ENCODE results near the gene OR1L4.

Gene OR1L4, protein sequence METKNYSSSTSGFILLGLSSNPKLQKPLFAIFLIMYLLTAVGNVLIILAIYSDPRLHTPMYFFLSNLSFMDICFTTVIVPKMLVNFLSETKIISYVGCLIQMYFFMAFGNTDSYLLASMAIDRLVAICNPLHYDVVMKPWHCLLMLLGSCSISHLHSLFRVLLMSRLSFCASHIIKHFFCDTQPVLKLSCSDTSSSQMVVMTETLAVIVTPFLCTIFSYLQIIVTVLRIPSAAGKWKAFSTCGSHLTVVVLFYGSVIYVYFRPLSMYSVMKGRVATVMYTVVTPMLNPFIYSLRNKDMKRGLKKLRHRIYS

DNA sequence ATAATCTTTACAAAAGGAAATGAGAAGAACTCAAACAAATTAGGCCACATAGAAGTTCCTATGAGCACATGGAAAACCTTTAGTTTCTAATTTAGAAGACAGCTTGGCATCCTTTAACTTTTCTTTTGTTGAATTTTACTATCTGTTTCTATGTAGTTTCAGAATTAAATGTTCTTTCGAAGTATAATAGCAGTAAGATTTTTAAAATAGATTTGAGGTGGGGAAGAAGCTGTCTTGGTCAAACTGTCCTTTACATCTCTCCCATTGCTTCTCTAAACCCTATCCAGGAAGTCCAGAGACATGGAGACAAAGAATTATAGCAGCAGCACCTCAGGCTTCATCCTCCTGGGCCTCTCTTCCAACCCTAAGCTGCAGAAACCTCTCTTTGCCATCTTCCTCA is at the start of gene OR1L4:
Gene OR1L4 (plus strand): TSS at position 301 of the 400 bp plus-strand sequence. CDS start 0 bp downstream, at position 301.
- DNase-seq = no peak

DNA sequence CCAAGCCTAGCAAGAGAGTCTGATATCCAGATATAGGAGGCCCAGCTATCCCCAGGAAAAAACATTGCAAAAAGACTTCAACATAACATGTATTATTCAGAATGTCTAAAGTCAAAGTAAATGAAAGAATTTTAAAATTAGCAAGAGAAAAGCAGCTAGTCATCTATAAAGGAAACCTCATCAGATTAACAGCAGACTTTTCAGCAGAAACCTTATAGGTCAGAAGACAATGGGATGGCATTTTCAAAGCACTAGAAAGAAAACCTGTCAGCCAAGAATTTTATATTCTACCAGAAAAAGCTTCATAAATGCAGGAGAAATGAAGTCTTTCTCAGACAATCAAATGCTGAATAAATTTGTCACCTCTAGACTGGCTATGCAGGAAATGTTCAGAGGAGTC is 38.9 kb upstream of the OR1L4 start:
- DNase-seq = no peak

DNA sequence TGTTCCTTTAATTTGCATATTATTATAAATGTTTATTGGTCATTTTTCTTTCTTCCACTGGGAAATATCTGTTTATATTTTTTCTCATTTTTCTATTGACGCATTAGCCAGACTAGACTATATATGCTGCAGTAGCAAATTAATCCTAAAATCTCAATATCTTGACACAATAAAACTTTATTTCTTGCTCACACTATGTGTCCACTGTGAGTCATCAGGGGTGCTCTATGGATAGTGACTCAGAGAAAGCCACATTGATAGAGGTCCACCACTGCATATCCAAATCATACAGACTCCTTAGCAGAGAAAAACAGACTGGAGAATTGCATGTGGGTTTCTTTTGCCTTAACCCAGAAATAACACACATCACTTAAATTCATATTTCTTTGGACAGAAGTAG is 28.1 kb upstream of the OR1L4 start:
- DNase-seq = no peak

DNA sequence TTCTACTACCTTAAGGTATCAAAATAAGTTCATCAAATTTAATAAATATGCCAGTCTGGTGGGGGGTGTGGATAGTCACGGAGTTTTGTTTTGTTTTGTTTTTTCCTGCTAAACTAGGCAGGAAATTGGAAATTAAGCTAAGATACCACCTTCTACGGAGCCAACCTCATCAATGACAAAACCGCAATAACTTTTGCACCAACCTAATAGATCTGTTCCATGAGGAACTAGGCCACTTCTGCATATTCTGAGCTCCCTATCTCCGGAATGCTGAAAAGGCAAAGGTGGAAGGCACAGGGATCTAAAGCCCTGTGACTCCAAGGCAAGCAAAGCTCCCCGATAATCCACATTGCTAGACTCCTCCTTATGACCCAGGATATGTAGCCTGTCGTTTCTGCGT is 5.8 kb upstream of the OR1L4 start:
- DNase-seq = no peak

DNA sequence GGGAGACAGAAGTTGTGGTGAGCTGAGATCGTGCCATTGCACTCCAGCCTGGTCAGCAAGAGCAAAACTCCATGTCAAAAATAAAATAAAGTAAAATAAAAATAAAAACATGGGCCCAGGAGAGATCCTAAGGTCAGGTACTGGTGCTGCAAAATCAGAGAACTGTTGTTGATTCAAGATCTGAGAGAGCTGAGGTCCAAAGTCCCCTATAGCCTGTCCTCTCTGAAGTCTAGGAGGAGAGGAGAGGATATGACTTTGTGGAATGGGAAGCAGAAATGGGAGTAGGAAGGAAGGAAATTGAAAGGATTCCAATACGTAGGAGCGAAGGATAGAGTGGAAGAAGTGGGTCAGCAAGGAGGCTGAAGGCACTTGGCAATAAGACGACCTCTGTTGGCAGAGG is 4.6 kb upstream of the OR1L4 start:
- no peak for DNase-seq

DNA sequence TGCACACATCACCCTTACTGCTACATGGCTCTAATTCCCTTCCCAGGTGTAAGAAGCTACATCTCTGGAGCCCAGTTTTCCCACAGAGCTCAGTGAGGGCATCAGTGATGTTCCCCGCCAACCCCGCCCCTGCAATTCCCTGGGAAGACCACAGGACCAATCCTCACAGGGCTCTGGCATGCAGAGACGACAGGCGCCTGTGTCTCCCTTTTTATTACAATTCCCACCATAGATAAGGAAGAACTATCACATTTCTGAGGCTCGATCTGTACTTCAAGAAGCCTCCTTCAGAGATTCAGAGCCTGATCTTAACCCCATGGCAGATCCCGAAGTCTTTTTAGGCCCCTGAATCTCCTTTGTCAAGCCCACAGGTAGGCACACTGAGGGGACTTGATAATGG is 18.2 kb downstream of the OR1L4 start, which contains the start of gene OR1L6:
Gene OR1L6 (plus strand): TSS at position 301 of the 400 bp plus-strand sequence. CDS start 7,545 bp downstream, outside the sequence.
- no peak for DNase-seq

DNA sequence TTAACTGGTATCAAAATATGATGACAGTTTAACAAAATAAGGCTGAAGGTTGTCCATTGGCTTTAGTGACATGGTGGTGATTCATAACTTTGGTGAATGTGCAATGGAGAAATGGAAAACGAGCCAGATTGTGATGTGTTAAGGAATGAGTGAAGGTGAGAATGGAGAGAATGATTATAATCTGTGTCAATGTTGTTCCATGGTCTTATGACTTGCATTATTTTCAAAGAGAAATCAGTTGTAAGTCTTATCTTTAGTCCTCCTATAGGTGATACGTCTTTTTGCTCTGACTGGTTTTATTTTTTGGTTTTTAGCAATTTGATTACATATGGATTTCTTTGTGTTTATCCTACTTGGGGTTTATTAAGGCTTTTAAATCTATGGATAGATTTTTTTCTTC is 31.0 kb downstream of the OR1L4 start:
- DNase-seq = no peak

DNA sequence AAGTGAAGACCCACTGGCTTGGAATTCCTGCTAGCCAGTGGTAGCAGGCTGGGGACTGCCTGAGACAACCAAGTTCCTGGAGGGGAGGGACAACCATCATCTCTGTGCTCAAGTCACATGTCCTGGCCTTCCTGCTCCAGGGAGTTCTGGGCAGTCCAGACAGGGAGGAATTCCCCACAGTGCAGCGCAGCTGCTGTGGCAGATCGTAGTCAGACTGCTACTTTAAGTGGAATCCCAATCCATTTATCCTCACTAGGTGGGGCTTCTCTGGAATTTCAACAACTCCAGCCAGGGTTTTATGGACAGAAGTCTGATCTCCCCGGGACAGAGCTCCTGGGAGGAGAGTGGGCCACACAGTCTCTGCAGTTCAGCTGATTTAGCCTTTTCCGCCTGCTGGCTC is 44.0 kb downstream of the OR1L4 start:
- no peak for DNase-seq
